H1 (cell line): ENCODE measurements around the gene HAPLN3. TPM values are rescaled to one million over a fixed set of nuclear protein-coding genes. Genes with fewer than 3 reads are reported as not detected.
A peak's percentile ranks its signal among the peaks of the same experiment; 100 is the strongest.

Source experiments
- BCL11A ChIP-seq, 2 experiments: IDR thresholded peaks; one replicate each; pipeline ENCODE4 v1.6.1; 2011; ENCODE audit warnings: low read depth in 2 of 2, low read length in 2 of 2, mild to moderate bottlenecking in 2 of 2
- CHD2 ChIP-seq: IDR thresholded peaks from 2 replicates; pipeline ENCODE4 v1.6.1; 2012; ENCODE audit warnings: low read length, improper control_type of control experiment
- CHD7 ChIP-seq: fragments of 300-600 bp; sonication (generic); IDR thresholded peaks from 2 replicates; pipeline ENCODE4 v1.7.1; 2012; ENCODE audit warnings: low read length, moderate library complexity, mild to moderate bottlenecking, inconsistent platforms; ENCODE audit not compliant: insufficient replicate concordance
- CTCF ChIP-seq, 3 experiments: IDR thresholded peaks; 1 replicate in 2 of 3; 2 replicates in 1 of 3; pipeline versions ENCODE4 v1.5.1 to v1.6.1; 2011; ENCODE audit warnings: low read length in 3 of 3, mild to moderate bottlenecking in 3 of 3, inconsistent platforms in 2 of 3, low read depth in 1 of 3, moderate library complexity in 1 of 3; ENCODE audit not compliant: insufficient read depth in 1 of 3; ENCODE audit errors: control extremely low read depth in 1 of 3
- HDAC6 ChIP-seq: IDR thresholded peaks from one replicate; pipeline ENCODE4 v1.7.1; 2012; ENCODE audit warnings: low read depth, mild to moderate bottlenecking, inconsistent platforms, low read length, moderate library complexity
- NANOG ChIP-seq: IDR thresholded peaks from 2 replicates; pipeline ENCODE4 v1.6.1; 2011; ENCODE audit warnings: low read length, low read depth, mild to moderate bottlenecking, inconsistent platforms; ENCODE audit not compliant: insufficient read depth, poor library complexity, severe bottlenecking
- polyA plus RNA-seq, 7 experiments: library from polyadenylated mRNA; depleted of rRNA in 3 of 7; stranded (reverse) in 5 of 7; unstranded in 2 of 7; fragments of >200 nt in 5 of 7; fragments of 200-250 nt in 2 of 7; gene quantifications; 1 replicate in 5 of 7; 2 replicates in 1 of 7; 4 replicates in 1 of 7; pipeline versions ENCODE4 v1.2.1 to v1.2.3, GENCODE V29; 2011 to 2013; ENCODE audit warnings: missing spikeins in 2 of 7, mixed read lengths in 2 of 7
- total RNA-seq: library from RNA; stranded (reverse); fragmentation: NEBNext Ultra II Directional; extraction: Animal tissue kit (Norgen Biotek cat#: 25700); gene quantifications from 2 replicates; pipeline ENCODE4 v1.2.1, GENCODE V29; 2021

The HAPLN3 gene
- total and polyA plus RNA-seq, 2 of the 8 experiments (the other 6 are each of a cell fraction or from before 2014, with no cell fraction given), result 76.2 to 79.7 TPM

- no peak for TF ChIP-seq CHD7
- peak; percentile 5 to 21 (median 13); a peak in 3 of 4 replicates for TF ChIP-seq CTCF (IDR thresholded peaks at IDR 0.05; ENCODE audit: control extremely low read depth in 1 of 3, insufficient read depth in 1 of 3, low read depth in 1 of 3, low read length in 3 of 3)
- TF ChIP-seq NANOG, result no peak
- no peak for TF ChIP-seq BCL11A (IDR thresholded peaks at IDR 0.05; ENCODE audit: low read depth in 2 of 2, low read length in 2 of 2)
- no peak for TF ChIP-seq HDAC6
- no peak for TF ChIP-seq CHD2
Measured at GRCh38 chr15:88913017-88913849, 17.9 kb upstream of the HAPLN3 start, which contains the start of gene MFGE8 (continued).
